NB4 (cell line): ENCODE measurements around the gene BMP4.

Experiments
- POLR2A ChIP-seq: IDR thresholded peaks from 2 replicates; pipeline ENCODE4 v1.6.1; 2011; ENCODE audit warnings: mild to moderate bottlenecking; ENCODE audit not compliant: insufficient read length; ENCODE audit errors: extremely low read depth
- TF ChIP-seq, protein P1 (sequence below): IDR thresholded peaks from one replicate; pipeline ENCODE4 v1.5.1; 2012; ENCODE audit warnings: low read depth, low read length

DNA sequence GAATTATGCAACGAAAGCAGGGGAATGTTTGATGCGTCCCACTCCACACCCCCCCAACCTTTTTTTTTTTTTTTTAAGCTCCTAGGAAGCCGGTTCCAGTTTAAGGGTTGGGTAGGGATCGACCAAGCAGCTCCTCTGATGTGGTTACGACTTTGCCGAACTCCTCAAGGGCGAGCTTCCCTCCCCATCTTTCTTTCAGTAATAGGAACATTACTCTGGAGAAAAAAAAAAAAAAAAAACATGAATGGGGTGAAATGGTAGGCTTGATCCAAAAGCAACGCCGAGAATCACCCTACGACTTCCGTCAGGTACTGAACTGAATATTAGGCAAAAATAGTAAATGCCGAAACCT is 9.6 kb downstream of the BMP4 start:
- TF ChIP-seq, protein P1, sequence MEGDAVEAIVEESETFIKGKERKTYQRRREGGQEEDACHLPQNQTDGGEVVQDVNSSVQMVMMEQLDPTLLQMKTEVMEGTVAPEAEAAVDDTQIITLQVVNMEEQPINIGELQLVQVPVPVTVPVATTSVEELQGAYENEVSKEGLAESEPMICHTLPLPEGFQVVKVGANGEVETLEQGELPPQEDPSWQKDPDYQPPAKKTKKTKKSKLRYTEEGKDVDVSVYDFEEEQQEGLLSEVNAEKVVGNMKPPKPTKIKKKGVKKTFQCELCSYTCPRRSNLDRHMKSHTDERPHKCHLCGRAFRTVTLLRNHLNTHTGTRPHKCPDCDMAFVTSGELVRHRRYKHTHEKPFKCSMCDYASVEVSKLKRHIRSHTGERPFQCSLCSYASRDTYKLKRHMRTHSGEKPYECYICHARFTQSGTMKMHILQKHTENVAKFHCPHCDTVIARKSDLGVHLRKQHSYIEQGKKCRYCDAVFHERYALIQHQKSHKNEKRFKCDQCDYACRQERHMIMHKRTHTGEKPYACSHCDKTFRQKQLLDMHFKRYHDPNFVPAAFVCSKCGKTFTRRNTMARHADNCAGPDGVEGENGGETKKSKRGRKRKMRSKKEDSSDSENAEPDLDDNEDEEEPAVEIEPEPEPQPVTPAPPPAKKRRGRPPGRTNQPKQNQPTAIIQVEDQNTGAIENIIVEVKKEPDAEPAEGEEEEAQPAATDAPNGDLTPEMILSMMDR: no peak
- no peak for TF ChIP-seq POLR2A
